Psoas muscle (tissue), 8 donors: Measurements from ENCODE around the gene KCNS1. TPM values are rescaled to one million over a fixed set of nuclear protein-coding genes. Genes with fewer than 3 reads are reported as not detected.

Experiments
- ATAC-seq, 4 donors: fragments of 200-7000 bp; cut with Tn5 transposase; one replicate each; pipeline ENCODE4 v1.9.1; 2020; ENCODE audit warnings: moderate library complexity in 3 of 4, mild to moderate bottlenecking in 2 of 4
- DNase-seq, 2 donors: peaks; one replicate each; pipeline ENCODE4 v3.0.0-alpha.2; 2020
- H3K27ac ChIP-seq: fragments of 200-600 bp; one replicate; pipeline ENCODE4 v1.8.0; 2022
- H3K27me3 ChIP-seq, 3 donors: fragments of 200-600 bp in 1 of 3; one replicate each; pipeline versions ENCODE4 v1.6.1 to v1.8.0; 2013 to 2022; ENCODE audit warnings: low read length in 2 of 3, mild to moderate bottlenecking in 2 of 3, moderate library complexity in 1 of 3; ENCODE audit not compliant: insufficient read depth in 3 of 3
- H3K36me3 ChIP-seq, 2 donors: fragments of 200-600 bp in 1 of 2; one replicate each; pipeline versions ENCODE4 v1.6.1 to v1.8.0; 2013 to 2022; ENCODE audit warnings: low read depth in 1 of 2, mild to moderate bottlenecking in 1 of 2, moderate library complexity in 1 of 2; ENCODE audit not compliant: insufficient read depth in 1 of 2
- H3K4me1 ChIP-seq: fragments of 200-600 bp; one replicate; pipeline ENCODE4 v1.8.0; 2022
- H3K4me3 ChIP-seq: fragments of 200-600 bp; one replicate; pipeline ENCODE4 v1.8.0; 2022; ENCODE audit warnings: mild to moderate bottlenecking
- H3K9me3 ChIP-seq: fragments of 200-600 bp; one replicate; pipeline ENCODE4 v1.8.0; 2022
- CTCF ChIP-seq: fragments of 200-600 bp; IDR thresholded peaks from one replicate; pipeline ENCODE4 v1.8.0; 2022; ENCODE audit warnings: antibody characterized with exemption
- WGBS, 3 donors: extraction: QIAGEN DNeasy Blood & Tissue Kit; methylation state at CpG; one replicate each; pipeline versions ENCODE4 v1.1.6 to v1.1.7; 2013; 5-methylcytosine and 5-hydroxymethylcytosine counted together
- intact Hi-C, 2 donors: fragments of 100-400 bp; cut with DNase I; formaldehyde crosslinking; loops; one replicate each; pipeline versions ENCODE4 v1.11.0 to v1.14.2; 2022
- polyA plus RNA-seq, 3 donors: library from polyadenylated mRNA; stranded (reverse); fragments of 200-250 nt; gene quantifications; one replicate each; pipeline ENCODE4 v1.2.3, GENCODE V29; 2013
- total RNA-seq, 4 donors: library from RNA; stranded (reverse); fragmentation: NEBNext Ultra II Directional in 2 of 4; extraction: Animal tissue kit (Norgen Biotek cat#: 25700) in 2 of 4; gene quantifications; one replicate each; pipeline versions ENCODE4 v1.2.1 to v1.2.4, GENCODE V29; 2021 to 2023
- donor health status: healthy with polysubstance abuse.
- donor health status: DM: no; HTN: no; CAD: no; lungs with moderate emphysema.
- donor health status: Bipolar disorder and iron deficiency.
- donor health status: healthy.
- donor health status: DM: yes; HTN: yes; CAD: no.
- donor health status: DM: no; HTN: no; CAD: no.
- donor health status: DM: no; HTN: no; CAD: no.
- donor health status: DM: yes; HTN: yes; CAD: no.

KCNS1 gene
- total and polyA plus RNA-seq, 7 donors = under 0.01 TPM; not detected in 6

GRCh38 chr20:45111799-45112471 is 11.0 kb upstream of the KCNS1 start:
- 37 to 44% (median 44%) methylated on average over 17 of the region's 17 CpGs for WGBS, 3 donors
- ATAC-seq (no peak), DNase-seq (no peak)
- no peak overlapping the region for H3K4me3 ChIP-seq
- peak; percentile 34 for TF ChIP-seq CTCF
- H3K9me3 ChIP-seq = no peaks in the 10 kb centered on the region
- no peaks in the 10 kb centered on the region for H3K36me3 ChIP-seq
- H3K27ac ChIP-seq = no peak overlapping the region
- H3K4me1 ChIP-seq = no peaks in the 10 kb centered on the region
- intact Hi-C loops = no loop called here
- peaks cover 0 to 19% (median 0%) of the 10 kb centered on the region in 3 donors for H3K27me3 ChIP-seq

DNA sequence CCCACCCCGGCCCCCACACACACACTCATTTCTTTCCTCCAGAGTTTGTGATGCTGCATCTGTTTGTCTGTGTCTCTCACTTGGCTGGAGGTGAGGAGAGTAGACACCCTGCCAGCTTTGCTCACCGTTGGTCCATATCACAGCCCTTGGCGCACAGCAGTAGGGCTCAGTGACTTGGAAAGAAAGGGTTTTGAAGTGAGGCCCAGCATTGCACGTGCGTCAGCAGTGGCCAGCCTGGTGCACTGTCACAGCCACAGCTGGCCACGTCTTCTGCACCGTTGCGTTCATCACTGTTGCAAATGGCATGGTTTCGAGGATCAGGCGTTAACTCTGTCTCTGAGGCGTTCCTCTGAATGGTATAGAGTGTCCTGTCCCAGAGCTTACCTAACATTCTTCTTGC is 10.4 kb upstream of the KCNS1 start:
- H3K27me3 ChIP-seq = peaks cover 0 to 19% (median 0%) of the 10 kb centered on the region in 3 donors
- TF ChIP-seq CTCF = no peak
- no peaks in the 10 kb centered on the region for H3K4me1 ChIP-seq
- no peaks in the 10 kb centered on the region for H3K9me3 ChIP-seq
- intact Hi-C loops = no loop called here
- no peak overlapping the region for H3K27ac ChIP-seq
- 43 to 44% (median 43%) methylated on average over 11 of the region's 11 CpGs for WGBS, 3 donors
- DNase-seq (no peak), ATAC-seq (no peak)
- no peak overlapping the region for H3K4me3 ChIP-seq
- no peaks in the 10 kb centered on the region for H3K36me3 ChIP-seq

GRCh38 chr20:45110301-45110700 is 9.4 kb upstream of the KCNS1 start:
- Histone ChIP-seq H3K27ac (no peak overlapping the region), H3K4me3 (no peak overlapping the region), H3K36me3 (no peaks in the 10 kb centered on the region), H3K4me1 (no peaks in the 10 kb centered on the region), H3K27me3 (peaks cover 0 to 19% (median 0%) of the 10 kb centered on the region in 3 donors), H3K9me3 (no peaks in the 10 kb centered on the region)
- intact Hi-C loops = no loop called here
- WGBS, 3 donors = 72 to 84% (median 77%) methylated on average over 11 of the region's 11 CpGs
- TF ChIP-seq CTCF = no peak
- DNase-seq (no peak), ATAC-seq (no peak)

DNA sequence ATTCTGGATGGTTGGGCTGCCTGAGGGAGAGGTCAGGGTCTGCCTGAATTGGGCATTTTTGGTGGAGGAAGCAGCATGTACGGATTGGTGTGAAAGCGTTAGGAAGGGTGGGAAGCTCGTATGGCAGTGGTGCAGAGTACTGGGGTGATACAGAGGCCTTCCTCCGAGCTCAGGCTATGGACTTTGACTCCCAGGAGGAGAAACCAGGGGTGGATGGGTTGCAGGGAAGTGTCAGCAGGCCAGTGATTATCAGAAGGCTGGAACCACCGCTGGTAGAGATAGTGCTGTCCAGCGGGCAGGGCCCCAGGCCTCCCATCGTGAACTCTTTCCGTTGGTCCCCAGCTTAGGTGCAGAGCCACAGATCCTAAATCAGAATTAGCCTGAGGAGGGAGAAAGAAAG is 8.7 kb upstream of the KCNS1 start:
- intact Hi-C loops = no loop called here
- TF ChIP-seq CTCF = no peak
- H3K36me3 ChIP-seq = no peaks in the 10 kb centered on the region
- peaks cover 0 to 19% (median 2%) of the 10 kb centered on the region in 3 donors for H3K27me3 ChIP-seq
- H3K9me3 ChIP-seq = no peaks in the 10 kb centered on the region
- 70 to 80% (median 72%) methylated on average over 8 of the region's 8 CpGs for WGBS, 3 donors
- no peak overlapping the region for H3K27ac ChIP-seq
- no peak for DNase-seq
- ATAC-seq = no peak
- no peaks in the 10 kb centered on the region for H3K4me1 ChIP-seq
- no peak overlapping the region for H3K4me3 ChIP-seq

DNA sequence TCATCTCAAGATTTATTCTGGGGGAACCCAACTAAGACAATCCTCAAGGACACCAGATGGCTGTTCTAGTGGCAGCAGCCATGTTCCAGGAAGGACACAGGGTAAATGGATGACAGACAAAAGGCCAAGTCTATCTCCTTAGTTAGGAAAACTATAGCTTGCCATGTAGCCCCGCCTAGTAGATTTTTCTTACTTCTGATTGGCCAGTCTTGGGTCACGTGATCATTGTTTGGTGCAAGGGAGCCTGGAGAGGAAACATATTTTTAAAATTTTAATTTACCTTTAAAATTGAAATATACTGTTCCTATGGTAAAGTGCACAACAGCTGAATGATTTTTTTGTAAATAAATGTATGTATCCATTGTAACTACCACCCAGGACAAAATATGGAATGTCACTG is 4.4 kb upstream of the KCNS1 start:
- no peak overlapping the region for H3K4me3 ChIP-seq
- no peaks in the 10 kb centered on the region for H3K4me1 ChIP-seq
- no peaks in the 10 kb centered on the region for H3K36me3 ChIP-seq
- H3K27me3 ChIP-seq = peaks cover 0 to 30% (median 9%) of the 10 kb centered on the region in 3 donors
- no peak for DNase-seq
- H3K27ac ChIP-seq = no peak overlapping the region
- ATAC-seq = no peak
- no peak for TF ChIP-seq CTCF
- intact Hi-C loops = no loop called here
- WGBS, 3 donors = 81 to 86% (median 82%) methylated on average over 2 of the region's 2 CpGs
- H3K9me3 ChIP-seq = no peaks in the 10 kb centered on the region
